GM10266 (cell line): ENCODE measurements around the gene C1orf159.

Source experiments
- DNase-seq: peaks from one replicate; pipeline ENCODE4 v3.0.0; 2012; ENCODE audit errors: extremely low spot score
- TF ChIP-seq, protein P1 (sequence below): IDR thresholded peaks from 2 replicates; pipeline ENCODE4 v1.5.1; 2012; ENCODE audit warnings: mild to moderate bottlenecking, low read depth; ENCODE audit not compliant: control insufficient read depth, insufficient read depth; ENCODE audit errors: missing control alignments

Gene C1orf159

DNA sequence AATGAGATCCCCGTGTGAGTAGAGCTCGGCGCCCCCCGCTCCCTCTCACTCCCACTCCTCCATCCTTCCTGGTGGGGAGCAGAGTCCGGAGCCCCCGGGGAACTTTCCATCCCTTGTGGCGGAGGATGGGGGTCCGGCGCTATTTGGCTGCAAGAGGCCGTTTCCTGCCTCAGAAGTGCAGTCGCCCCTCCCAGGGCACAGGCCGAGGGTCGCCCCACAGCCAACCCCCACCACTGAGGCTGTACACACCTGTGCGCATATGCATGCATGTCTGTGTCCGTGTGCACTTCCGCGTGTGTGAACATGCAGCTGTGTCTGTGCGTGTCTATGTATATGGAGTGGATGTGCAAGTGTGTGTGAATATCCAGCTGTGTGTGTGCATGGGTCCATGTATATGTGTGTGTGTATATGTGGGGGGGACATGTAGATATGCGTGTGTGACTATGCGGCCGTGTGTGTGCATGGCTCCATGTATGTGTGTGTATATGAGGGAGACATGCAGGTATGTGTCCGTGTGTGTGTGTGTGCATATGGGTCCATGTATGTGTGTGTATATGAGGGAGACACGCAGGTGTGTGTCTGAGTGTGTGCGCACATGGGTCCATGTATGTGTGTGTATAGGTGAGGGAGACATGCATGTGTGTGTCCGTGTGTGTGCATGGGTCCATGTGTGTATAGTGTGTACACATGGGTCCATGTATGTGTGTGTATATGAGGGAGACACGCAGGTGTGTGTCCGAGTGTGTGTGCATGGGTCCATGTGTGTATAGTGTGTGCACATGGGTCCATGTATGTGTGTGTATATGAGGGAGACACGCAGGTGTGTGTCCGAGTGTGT, 63.7 kb downstream of the C1orf159 start:
- TF ChIP-seq, protein P1, sequence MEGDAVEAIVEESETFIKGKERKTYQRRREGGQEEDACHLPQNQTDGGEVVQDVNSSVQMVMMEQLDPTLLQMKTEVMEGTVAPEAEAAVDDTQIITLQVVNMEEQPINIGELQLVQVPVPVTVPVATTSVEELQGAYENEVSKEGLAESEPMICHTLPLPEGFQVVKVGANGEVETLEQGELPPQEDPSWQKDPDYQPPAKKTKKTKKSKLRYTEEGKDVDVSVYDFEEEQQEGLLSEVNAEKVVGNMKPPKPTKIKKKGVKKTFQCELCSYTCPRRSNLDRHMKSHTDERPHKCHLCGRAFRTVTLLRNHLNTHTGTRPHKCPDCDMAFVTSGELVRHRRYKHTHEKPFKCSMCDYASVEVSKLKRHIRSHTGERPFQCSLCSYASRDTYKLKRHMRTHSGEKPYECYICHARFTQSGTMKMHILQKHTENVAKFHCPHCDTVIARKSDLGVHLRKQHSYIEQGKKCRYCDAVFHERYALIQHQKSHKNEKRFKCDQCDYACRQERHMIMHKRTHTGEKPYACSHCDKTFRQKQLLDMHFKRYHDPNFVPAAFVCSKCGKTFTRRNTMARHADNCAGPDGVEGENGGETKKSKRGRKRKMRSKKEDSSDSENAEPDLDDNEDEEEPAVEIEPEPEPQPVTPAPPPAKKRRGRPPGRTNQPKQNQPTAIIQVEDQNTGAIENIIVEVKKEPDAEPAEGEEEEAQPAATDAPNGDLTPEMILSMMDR: no peak
- no peak for DNase-seq

DNA sequence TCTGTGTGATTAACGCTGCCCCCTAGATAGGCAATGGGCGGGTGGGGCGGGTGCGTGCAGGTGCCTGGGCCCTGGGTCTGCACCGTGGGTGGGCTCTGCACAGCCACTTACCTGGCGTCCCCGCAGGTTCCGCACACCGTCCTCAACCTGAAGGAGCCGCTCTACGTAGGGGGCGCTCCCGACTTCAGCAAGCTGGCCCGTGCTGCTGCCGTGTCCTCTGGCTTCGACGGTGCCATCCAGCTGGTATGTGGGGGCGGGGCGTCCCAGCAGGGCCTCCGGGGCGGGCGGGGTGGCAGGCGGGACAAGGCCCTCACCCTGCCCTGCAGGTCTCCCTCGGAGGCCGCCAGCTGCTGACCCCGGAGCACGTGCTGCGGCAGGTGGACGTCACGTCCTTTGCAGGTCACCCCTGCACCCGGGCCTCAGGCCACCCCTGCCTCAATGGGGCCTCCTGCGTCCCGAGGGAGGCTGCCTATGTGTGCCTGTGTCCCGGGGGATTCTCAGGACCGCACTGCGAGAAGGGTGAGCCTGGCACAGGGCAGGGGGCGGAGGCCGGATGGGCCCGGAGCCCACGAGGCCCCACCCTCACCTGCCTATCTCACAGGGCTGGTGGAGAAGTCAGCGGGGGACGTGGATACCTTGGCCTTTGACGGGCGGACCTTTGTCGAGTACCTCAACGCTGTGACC, 64.6 kb downstream of the C1orf159 start:
- no peak for DNase-seq
- TF ChIP-seq, protein P1: no peak

DNA sequence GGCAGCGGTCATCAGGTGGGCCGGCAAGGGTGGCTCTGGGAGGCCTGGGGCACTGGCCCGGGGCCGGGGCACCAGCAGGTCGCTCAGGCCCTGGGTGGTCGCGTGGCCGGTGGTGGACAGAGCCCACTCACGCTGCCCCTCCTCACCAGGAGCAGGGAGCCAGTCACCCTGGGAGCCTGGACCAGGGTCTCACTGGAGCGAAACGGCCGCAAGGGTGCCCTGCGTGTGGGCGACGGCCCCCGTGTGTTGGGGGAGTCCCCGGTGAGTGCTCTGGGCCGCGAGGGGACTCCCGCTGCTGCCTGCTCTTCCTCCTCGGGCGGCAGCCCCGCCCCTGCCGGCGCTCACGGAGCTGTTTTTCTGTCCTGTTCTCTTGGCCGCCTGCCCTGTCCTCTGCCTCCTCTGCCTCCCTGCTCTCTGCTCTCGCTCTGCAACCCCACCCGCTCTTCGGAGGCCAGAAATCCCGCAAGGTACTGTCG, 65.3 kb downstream of the C1orf159 start:
- peak; percentile 74 for DNase-seq

DNA sequence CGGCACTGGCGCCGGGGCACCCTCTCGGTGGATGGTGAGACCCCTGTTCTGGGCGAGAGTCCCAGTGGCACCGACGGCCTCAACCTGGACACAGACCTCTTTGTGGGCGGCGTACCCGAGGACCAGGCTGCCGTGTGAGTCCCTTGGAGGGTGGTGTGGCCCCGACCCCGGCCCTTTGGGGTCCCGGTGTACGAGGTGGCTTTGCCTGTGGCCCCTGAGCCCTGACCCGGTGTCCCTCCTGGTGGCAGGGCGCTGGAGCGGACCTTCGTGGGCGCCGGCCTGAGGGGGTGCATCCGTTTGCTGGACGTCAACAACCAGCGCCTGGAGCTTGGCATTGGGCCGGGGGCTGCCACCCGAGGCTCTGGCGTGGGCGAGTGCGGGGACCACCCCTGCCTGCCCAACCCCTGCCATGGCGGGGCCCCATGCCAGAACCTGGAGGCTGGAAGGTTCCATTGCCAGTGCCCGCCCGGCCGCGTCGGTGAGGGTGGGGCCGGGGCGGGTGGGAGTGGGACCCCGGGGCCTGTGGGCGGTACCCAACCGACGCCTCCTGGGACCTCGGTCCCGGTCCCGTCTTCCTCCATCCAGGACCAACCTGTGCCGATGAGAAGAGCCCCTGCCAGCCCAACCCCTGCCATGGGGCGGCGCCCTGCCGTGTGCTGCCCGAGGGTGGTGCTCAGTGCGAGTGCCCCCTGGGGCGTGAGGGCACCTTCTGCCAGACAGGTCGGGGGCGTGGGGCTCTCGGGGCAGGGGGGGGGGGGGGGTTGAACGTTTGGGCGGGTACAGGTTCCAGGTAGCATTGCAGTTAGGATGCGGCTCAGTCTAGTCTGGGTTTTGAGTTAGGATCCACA, 66.3 kb downstream of the C1orf159 start:
- TF ChIP-seq, protein P1: no peak
- DNase-seq: no peak

More for the DNA sequence above, 65.3 kb downstream of the C1orf159 start:
- TF ChIP-seq, protein P1: no peak

DNA sequence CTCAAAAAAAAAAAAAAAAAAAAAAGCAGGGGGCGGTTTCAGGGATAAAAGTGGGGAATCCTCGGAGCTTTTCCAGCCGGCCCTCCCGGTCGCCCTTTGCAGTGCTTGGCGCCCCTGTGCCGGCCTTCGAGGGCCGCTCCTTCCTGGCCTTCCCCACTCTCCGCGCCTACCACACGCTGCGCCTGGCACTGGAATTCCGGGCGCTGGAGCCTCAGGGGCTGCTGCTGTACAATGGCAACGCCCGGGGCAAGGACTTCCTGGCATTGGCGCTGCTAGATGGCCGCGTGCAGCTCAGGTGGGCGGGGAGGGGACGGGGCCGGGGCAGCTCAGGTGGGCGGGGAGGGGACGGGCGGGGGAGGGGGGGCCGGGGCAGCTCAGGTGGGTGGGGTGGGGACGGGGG, 67.1 kb downstream of the C1orf159 start:
- TF ChIP-seq, protein P1: no peak
- DNase-seq: no peak

DNA sequence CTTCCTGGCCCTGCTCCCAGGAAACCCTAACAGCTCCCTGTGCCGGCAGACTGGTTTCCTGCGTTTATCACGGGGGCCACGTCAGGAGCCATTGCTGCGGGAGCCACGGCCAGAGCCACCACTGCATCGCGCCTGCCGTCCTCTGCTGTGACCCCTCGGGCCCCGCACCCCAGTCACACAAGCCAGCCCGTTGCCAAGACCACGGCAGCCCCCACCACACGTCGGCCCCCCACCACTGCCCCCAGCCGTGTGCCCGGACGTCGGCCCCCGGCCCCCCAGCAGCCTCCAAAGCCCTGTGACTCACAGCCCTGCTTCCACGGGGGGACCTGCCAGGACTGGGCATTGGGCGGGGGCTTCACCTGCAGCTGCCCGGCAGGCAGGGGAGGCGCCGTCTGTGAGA, 67.9 kb downstream of the C1orf159 start:
- TF ChIP-seq, protein P1: no peak
- no peak for DNase-seq
